Upper lobe of right lung (tissue), 1 donor: ENCODE data around the gene DHRS2. TPM values are rescaled to one million over a fixed set of nuclear protein-coding genes. Genes with fewer than 3 reads are reported as not detected.

Source experiments
- ATAC-seq: fragments of 200-7000 bp; cut with Tn5 transposase; one replicate; pipeline ENCODE4 v1.9.1; 2020; ENCODE audit warnings: mild to moderate bottlenecking, moderate library complexity
- DNase-seq: peaks from one replicate; pipeline ENCODE4 v3.0.0-alpha.2; 2020
- H3K27ac ChIP-seq: fragments of 200-600 bp; one replicate; pipeline ENCODE4 v1.8.0; 2022
- H3K27me3 ChIP-seq: fragments of 200-600 bp; one replicate; pipeline ENCODE4 v1.8.0; 2022; ENCODE audit warnings: mild to moderate bottlenecking
- H3K36me3 ChIP-seq: fragments of 200-600 bp; one replicate; pipeline ENCODE4 v1.8.0; 2022
- H3K4me1 ChIP-seq: fragments of 200-600 bp; one replicate; pipeline ENCODE4 v1.8.0; 2022
- H3K4me3 ChIP-seq: fragments of 200-600 bp; one replicate; pipeline ENCODE4 v1.8.0; 2022; ENCODE audit warnings: mild to moderate bottlenecking
- H3K9me3 ChIP-seq: fragments of 200-600 bp; one replicate; pipeline ENCODE4 v1.8.0; 2022
- intact Hi-C: fragments of 100-400 bp; cut with DNase I; formaldehyde crosslinking; loops from one replicate; pipeline ENCODE4 v1.11.0; 2022
- total RNA-seq: library from RNA; stranded (reverse); fragmentation: NEBNext Ultra II Directional; extraction: Animal tissue kit (Norgen Biotek cat#: 25700); gene quantifications from one replicate; pipeline ENCODE4 v1.2.1, GENCODE V29; 2021
- TF ChIP-seq, protein P1 (sequence below): fragments of 200-600 bp; IDR thresholded peaks from one replicate; pipeline ENCODE4 v1.8.0; 2022; ENCODE audit warnings: antibody characterized with exemption
- donor health status: DM: no; HTN: yes; CAD: no; lungs with severe emphysema.

Gene DHRS2
- total RNA-seq, 1 donor from 2014 or later, result 0.61 TPM

GRCh38 chr14:23638414-23639047 lies 2.4 kb downstream of the DHRS2 start:
- no peak for ATAC-seq

GRCh38 chr14:23639048-23639890 lies 3.1 kb downstream of the DHRS2 start:
- no peak overlapping the region for H3K27ac ChIP-seq
- no peaks in the 10 kb centered on the region for H3K9me3 ChIP-seq
- H3K4me3 ChIP-seq, result no peak overlapping the region
- intact Hi-C loops, result no loop called here
- peak; percentile 6 for ATAC-seq
- no peaks in the 10 kb centered on the region for H3K27me3 ChIP-seq
- H3K4me1 ChIP-seq, result no peaks in the 10 kb centered on the region
- no peaks in the 10 kb centered on the region for H3K36me3 ChIP-seq
- TF ChIP-seq, protein P1, sequence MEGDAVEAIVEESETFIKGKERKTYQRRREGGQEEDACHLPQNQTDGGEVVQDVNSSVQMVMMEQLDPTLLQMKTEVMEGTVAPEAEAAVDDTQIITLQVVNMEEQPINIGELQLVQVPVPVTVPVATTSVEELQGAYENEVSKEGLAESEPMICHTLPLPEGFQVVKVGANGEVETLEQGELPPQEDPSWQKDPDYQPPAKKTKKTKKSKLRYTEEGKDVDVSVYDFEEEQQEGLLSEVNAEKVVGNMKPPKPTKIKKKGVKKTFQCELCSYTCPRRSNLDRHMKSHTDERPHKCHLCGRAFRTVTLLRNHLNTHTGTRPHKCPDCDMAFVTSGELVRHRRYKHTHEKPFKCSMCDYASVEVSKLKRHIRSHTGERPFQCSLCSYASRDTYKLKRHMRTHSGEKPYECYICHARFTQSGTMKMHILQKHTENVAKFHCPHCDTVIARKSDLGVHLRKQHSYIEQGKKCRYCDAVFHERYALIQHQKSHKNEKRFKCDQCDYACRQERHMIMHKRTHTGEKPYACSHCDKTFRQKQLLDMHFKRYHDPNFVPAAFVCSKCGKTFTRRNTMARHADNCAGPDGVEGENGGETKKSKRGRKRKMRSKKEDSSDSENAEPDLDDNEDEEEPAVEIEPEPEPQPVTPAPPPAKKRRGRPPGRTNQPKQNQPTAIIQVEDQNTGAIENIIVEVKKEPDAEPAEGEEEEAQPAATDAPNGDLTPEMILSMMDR, result no peak
- DNase-seq, result no peak

More at GRCh38 chr14:23638414-23639047, 2.4 kb downstream of the DHRS2 start:
- Histone ChIP-seq H3K9me3 (no peaks in the 10 kb centered on the region), H3K27me3 (no peaks in the 10 kb centered on the region), H3K4me3 (no peak overlapping the region), H3K4me1 (no peaks in the 10 kb centered on the region), H3K27ac (no peak overlapping the region), H3K36me3 (no peaks in the 10 kb centered on the region)
- TF ChIP-seq, protein P1, result no peak
- intact Hi-C loops, result no loop called here
- no peak for DNase-seq

DNA sequence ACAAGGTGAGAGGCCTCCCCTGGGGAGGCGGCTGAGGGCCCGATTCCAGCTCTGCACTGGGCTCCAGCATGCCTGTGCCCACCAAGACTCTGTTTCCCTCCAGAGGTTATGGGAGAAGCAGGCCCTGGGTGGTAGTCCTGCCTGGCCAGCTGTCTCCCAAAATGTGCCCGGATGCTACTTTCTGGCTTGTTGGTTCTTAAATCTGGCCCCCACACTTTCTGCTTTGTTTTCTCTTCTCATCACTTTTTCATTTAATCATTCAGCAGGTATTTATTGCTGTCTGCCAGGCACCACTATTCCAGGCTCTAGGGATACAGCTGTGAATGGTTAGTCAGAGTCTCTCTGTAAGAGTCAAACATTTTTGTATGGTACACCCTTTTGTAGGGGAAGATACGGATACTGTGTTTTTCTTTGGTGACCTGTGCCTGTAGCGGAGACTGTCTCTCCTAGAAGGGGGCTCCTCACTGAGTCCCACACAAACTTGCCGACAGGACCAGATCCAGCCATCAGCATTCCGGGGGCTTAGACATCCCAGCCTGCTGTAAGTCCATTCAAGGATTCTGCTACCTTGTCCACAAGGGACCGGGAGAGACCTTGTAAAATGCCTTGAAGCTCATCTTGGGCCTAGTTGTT lies 3.8 kb downstream of the DHRS2 start:
- no peak for DNase-seq
- H3K4me3 ChIP-seq, result no peak overlapping the region
- no peaks in the 10 kb centered on the region for H3K27me3 ChIP-seq
- H3K36me3 ChIP-seq, result no peaks in the 10 kb centered on the region
- ATAC-seq, result no peak
- no peaks in the 10 kb centered on the region for H3K4me1 ChIP-seq
- H3K27ac ChIP-seq, result no peak overlapping the region
- TF ChIP-seq, protein P1, result no peak
- no peaks in the 10 kb centered on the region for H3K9me3 ChIP-seq
- intact Hi-C loops, result no loop called here

DNA sequence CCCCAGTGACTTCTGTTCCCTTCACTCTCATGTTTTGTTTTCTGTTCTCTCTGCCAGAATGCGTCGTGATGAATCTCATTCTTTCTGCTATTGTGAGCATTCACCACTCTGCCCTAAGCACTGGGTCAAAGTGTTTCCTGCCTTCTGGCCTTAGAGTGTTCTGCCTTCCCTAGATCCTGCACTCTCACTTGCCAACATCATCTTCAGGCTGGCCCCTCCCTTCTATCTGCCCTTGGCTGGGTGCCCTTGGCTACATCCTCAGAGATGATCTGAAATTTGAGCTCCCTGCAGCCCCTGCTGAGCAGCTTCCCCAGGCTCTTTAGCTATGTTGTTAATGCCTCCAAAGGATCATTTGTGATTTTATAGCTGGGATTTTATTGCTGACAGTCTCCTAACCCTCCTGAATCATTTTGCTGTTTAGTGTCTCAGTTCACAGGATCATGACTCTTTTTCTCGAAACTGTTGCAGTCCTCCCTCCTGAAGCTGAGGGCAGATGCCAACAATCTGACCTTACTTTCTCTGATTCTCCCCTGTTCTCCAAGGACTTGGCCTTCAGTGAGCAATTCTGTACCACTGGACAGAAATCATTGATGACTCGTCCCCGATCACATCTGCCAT lies 4.5 kb downstream of the DHRS2 start:
- H3K36me3 ChIP-seq, result no peaks in the 10 kb centered on the region
- intact Hi-C loops, result no loop called here
- DNase-seq, result no peak
- no peaks in the 10 kb centered on the region for H3K4me1 ChIP-seq
- no peak overlapping the region for H3K27ac ChIP-seq
- H3K9me3 ChIP-seq, result no peaks in the 10 kb centered on the region
- TF ChIP-seq, protein P1, result no peak
- no peak overlapping the region for H3K4me3 ChIP-seq
- no peaks in the 10 kb centered on the region for H3K27me3 ChIP-seq
- peak; percentile 49 for ATAC-seq

DNA sequence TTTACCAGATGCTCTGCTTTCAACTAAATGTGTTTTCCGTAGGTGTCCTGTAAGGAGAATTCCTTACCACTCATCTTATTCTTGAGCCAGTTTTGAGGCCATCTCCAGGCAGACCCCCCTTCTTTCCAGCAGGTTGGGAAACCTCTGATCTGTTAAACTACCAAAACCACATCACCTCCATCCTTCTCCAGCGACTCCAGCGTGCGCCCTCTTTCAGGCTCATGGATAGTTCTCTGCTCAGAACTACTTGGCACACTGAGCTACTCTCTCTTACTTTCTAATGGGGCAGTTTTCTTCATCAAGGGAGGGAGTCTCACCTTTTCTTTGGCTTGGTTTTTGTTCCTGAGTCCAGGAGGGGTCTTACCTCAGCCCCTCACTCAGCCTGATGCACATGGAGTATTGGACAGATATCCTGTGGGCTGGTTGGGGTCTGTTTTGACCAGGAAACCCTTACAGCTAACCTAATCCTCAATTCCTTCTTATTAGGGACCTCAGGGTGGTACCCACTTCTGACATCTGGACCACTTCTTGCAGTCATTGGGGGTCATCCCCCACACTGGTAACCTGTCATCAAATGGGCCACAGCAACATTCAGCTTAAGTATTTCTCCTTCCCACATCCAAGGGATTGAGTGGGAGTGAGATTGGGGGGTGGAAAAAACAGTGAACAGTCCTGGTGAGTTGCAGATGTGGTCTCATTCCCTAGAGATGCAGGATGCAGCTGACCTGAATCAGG lies 5.2 kb downstream of the DHRS2 start:
- intact Hi-C loops, result no loop called here
- no peak overlapping the region for H3K4me3 ChIP-seq
- no peak for ATAC-seq
- DNase-seq, result no peak
- H3K36me3 ChIP-seq, result no peaks in the 10 kb centered on the region
- no peaks in the 10 kb centered on the region for H3K27me3 ChIP-seq
- TF ChIP-seq, protein P1, result no peak
- no peak overlapping the region for H3K27ac ChIP-seq
- no peaks in the 10 kb centered on the region for H3K9me3 ChIP-seq
- H3K4me1 ChIP-seq, result no peaks in the 10 kb centered on the region
